Keratinocyte (primary cell): ENCODE data around the gene MPZL2. TPM values are rescaled to one million over a fixed set of nuclear protein-coding genes. Genes with fewer than 3 reads are reported as not detected.

ENCODE experiments used
- DNase-seq: peaks from one replicate; pipeline ENCODE4 v3.0.0-alpha.2; 2011; ENCODE audit warnings: low read depth, missing footprints, low spot score
- FAIRE-seq: peaks from 2 replicates; lab custom pipeline; 2011; peaks lifted over from hg19 to GRCh38; lab: Jason Lieb, UNC
- H2AFZ ChIP-seq: 2 replicates; pipeline ENCODE4 v1.6.0; 2012; ENCODE audit warnings: low read length, control low read depth, inconsistent platforms; ENCODE audit not compliant: control insufficient read depth
- H3K27ac ChIP-seq: 2 replicates; pipeline ENCODE4 v1.5.1; 2011; ENCODE audit warnings: low read length; ENCODE audit not compliant: control insufficient read depth, insufficient read depth
- H3K27me3 ChIP-seq: 3 replicates; pipeline ENCODE4 v1.6.0; 2011; ENCODE audit warnings: low read length; ENCODE audit not compliant: control insufficient read depth, insufficient read depth; ENCODE audit errors: extremely low read depth
- H3K36me3 ChIP-seq, 2 experiments: 2 replicates in 1 of 2; 3 replicates in 1 of 2; pipeline ENCODE4 v1.5.1; 2011; ENCODE audit warnings: low read length in 2 of 2, mild to moderate bottlenecking in 1 of 2; ENCODE audit not compliant: control insufficient read depth in 2 of 2, insufficient read depth in 2 of 2; ENCODE audit errors: extremely low read depth in 1 of 2
- H3K4me1 ChIP-seq: 3 replicates; pipeline ENCODE4 v1.5.1; 2011; ENCODE audit warnings: low read length; ENCODE audit not compliant: control insufficient read depth, insufficient read depth; ENCODE audit errors: extremely low read depth
- H3K4me2 ChIP-seq: 3 replicates; pipeline ENCODE4 v1.6.0; 2011; ENCODE audit warnings: low read depth, low read length; ENCODE audit not compliant: control insufficient read depth, insufficient read depth; ENCODE audit errors: extremely low read depth
- H3K4me3 ChIP-seq, 3 experiments: fragments of 200-600 bp in 1 of 3; sonication (generic) in 1 of 3; 2 replicates in 2 of 3; 3 replicates in 1 of 3; pipeline ENCODE4 v1.5.1; 2011 to 2016; ENCODE audit warnings: low read length in 3 of 3, mild to moderate bottlenecking in 3 of 3, control low read depth in 2 of 3, inconsistent platforms in 1 of 3, low read depth in 1 of 3, mixed read lengths in 1 of 3, mixed run types in 1 of 3, moderate library complexity in 1 of 3; ENCODE audit not compliant: control insufficient read depth in 2 of 3, insufficient read depth in 2 of 3; ENCODE audit errors: extremely low read depth in 1 of 3
- H3K79me2 ChIP-seq: 2 replicates; pipeline ENCODE4 v1.6.0; 2012; ENCODE audit warnings: low read length; ENCODE audit not compliant: control insufficient read depth, insufficient read depth
- H3K9ac ChIP-seq: 3 replicates; pipeline ENCODE4 v1.6.0; 2011; ENCODE audit warnings: low read length; ENCODE audit not compliant: control insufficient read depth, insufficient read depth; ENCODE audit errors: extremely low read depth
- H3K9me1 ChIP-seq: 3 replicates; pipeline ENCODE4 v1.6.0; 2011; ENCODE audit warnings: low read length; ENCODE audit not compliant: control insufficient read depth, insufficient read depth; ENCODE audit errors: extremely low read depth
- H3K9me3 ChIP-seq: 2 replicates; pipeline ENCODE4 v1.5.1; 2012; ENCODE audit warnings: low read depth, low read length; ENCODE audit not compliant: control insufficient read depth
- H4K20me1 ChIP-seq: 3 replicates; pipeline ENCODE4 v1.6.0; 2011; ENCODE audit warnings: low read length; ENCODE audit not compliant: control insufficient read depth, insufficient read depth; ENCODE audit errors: extremely low read depth
- CTCF ChIP-seq, 3 experiments: IDR thresholded peaks in 1 of 3; conservative IDR thresholded peaks in 1 of 3; optimal IDR thresholded peaks in 1 of 3; 2 replicates in 2 of 3; 3 replicates in 1 of 3; pipeline versions ENCODE3 to v1.5.1; 2011; ENCODE audit warnings: low read length in 3 of 3, mild to moderate bottlenecking in 3 of 3, moderate library complexity in 2 of 3, control low read depth in 1 of 3, inconsistent platforms in 1 of 3; ENCODE audit not compliant: insufficient read depth in 2 of 3; ENCODE audit errors: extremely low read depth in 1 of 3
- EZH2 ChIP-seq: IDR thresholded peaks from one replicate; pipeline ENCODE4 v1.6.1; 2012; ENCODE audit warnings: inconsistent platforms, mild to moderate bottlenecking, low read length, moderate library complexity
- dilution Hi-C: fragments of 300-500 bp; cut with MboI; formaldehyde crosslinking; loops from one replicate; pipeline ENCODE4 v1.7.0; 2020; ENCODE audit warnings: low sequenced_read_pairs; ENCODE audit not compliant: extremely low pct_ligation_motif_present
- polyA plus RNA-seq, 5 experiments: library from polyadenylated mRNA; depleted of rRNA in 3 of 5; stranded (reverse) in 3 of 5; stranded (forward) in 1 of 5; unstranded in 1 of 5; fragments of >200 nt; gene quantifications; 1 replicate in 1 of 5; 2 replicates in 3 of 5; 3 replicates in 1 of 5; pipeline versions ENCODE4 v1.2.1 to v1.2.3, GENCODE V29; 2011 to 2012; ENCODE audit warnings: missing spikeins in 2 of 5, low read depth in 1 of 5, low replicate concordance in 1 of 5

The MPZL2 gene
- polyA plus RNA-seq, 1 donor (not counting 4 experiments of a cell fraction or from before 2014, with no cell fraction given): 225 TPM

DNA sequence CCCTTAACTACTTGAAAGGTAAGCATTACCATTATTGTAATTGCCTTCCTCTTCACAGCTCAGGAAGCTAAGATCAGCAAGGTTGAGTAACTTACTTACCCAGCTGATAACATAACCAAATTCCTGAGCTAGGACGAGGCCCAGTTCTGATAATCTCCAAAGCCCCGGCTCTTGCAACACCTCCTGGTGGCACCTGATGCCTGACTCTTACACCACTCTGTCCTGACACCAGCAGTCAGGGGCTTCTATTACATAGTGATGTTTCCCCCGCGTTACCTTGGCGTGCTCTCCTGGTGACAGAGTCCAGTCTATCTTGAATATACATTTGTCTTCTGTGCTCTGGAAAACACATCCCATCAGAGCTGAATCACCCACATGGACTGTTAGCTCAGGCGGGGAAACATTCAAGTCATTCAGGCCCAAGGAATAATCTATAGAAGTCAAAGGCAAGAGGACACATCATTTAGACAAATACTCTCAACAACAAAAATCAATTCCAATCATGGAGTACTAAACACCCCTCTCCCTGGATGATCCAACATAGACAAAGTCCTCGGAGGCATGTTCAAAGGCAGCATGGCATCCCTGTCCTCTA, 51.9 kb downstream of the MPZL2 start:
- no peaks in the 10 kb centered on the region for H3K9me3 ChIP-seq
- H3K36me3 ChIP-seq: no peaks in the 10 kb centered on the region
- H3K27me3 ChIP-seq: peaks cover 7% of the 10 kb centered on the region
- H3K27ac ChIP-seq: no peak overlapping the region
- H4K20me1 ChIP-seq: no peaks in the 10 kb centered on the region
- dilution Hi-C loops: no loop called here
- H3K9me1 ChIP-seq: no peaks in the 10 kb centered on the region
- DNase-seq (no peak), FAIRE-seq (no peak)
- no peak overlapping the region for H3K4me2 ChIP-seq
- H3K4me3 ChIP-seq: no peak overlapping the region
- H2AFZ ChIP-seq: no peak overlapping the region
- no peaks in the 10 kb centered on the region for H3K79me2 ChIP-seq
- H3K9ac ChIP-seq: no peak overlapping the region
- peaks cover 10% of the 10 kb centered on the region for H3K4me1 ChIP-seq
- no peak for TF ChIP-seq EZH2
- TF ChIP-seq CTCF (optimal IDR thresholded peaks at IDR 0.05 in 1 of 3, IDR thresholded peaks at IDR 0.05 in 1 of 3, conservative IDR thresholded peaks at IDR 0.05 in 1 of 3; ENCODE audit: extremely low read depth in 1 of 3, insufficient read depth in 2 of 3, low read length in 3 of 3): no peak

DNA sequence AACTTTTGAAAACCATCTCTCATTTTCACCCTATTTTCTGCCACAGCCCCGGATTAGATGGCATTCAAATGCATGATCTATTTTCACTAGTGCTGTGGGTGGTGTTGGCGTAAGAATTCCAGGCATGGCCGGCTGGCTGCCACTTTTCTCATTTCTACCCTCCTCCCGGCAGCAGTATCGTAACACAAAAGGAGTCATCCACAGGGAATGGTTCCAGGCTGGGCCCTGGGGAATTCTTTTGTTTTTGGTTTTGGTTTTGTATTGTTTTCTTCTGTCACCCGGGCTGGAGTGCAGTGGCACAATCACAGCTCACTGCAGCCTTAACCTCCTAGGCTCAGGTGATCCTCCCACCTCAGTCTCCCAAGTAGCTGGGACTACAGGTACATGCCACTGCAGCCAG, 53.1 kb downstream of the MPZL2 start:
- no peak overlapping the region for H3K27ac ChIP-seq
- TF ChIP-seq CTCF (optimal IDR thresholded peaks at IDR 0.05 in 1 of 3, IDR thresholded peaks at IDR 0.05 in 1 of 3, conservative IDR thresholded peaks at IDR 0.05 in 1 of 3; ENCODE audit: extremely low read depth in 1 of 3, insufficient read depth in 2 of 3, low read length in 3 of 3) (no peak), EZH2 (no peak)
- FAIRE-seq (no peak), DNase-seq (no peak)
- H2AFZ ChIP-seq: no peak overlapping the region
- H3K4me2 ChIP-seq: no peak overlapping the region
- no peak overlapping the region for H3K4me3 ChIP-seq
- H3K4me1 ChIP-seq: peaks cover 10% of the 10 kb centered on the region
- dilution Hi-C loops: no loop called here
- H3K27me3 ChIP-seq: peaks cover 7% of the 10 kb centered on the region
- no peaks in the 10 kb centered on the region for H3K36me3 ChIP-seq
- H4K20me1 ChIP-seq: no peaks in the 10 kb centered on the region
- H3K9me1 ChIP-seq: no peaks in the 10 kb centered on the region
- H3K9ac ChIP-seq: no peak overlapping the region
- no peaks in the 10 kb centered on the region for H3K9me3 ChIP-seq
- no peaks in the 10 kb centered on the region for H3K79me2 ChIP-seq
